ENCODE results near the gene GALNT18.
"Not testable (repeated sequence)": the region's sequence is repeated elsewhere in the genome, so short reads cannot be mapped to it uniquely, and the experiment has no call there.

GALNT18 gene

DNA sequence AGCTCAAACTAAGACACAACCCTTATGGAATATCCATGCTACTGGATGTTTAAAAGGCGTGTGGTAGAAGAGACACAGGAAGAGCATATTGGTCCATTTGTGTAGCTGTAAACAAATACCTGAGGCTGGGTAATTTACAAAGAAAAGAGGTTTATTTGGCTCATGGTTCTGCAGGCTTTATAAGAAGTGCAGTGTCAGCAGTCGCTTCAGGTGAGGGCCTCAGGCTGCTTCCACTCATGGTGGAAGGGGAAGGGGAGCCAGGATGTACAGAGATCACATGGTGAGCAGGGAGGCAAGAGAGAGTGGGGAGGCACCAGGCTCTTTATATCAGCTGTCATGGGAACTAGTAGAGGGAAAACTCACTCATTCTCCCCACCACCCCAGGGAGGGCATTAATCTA, 237.0 kb downstream of the GALNT18 start:
- DNase-seq (ENCODE audit: low read depth) = no peak

DNA sequence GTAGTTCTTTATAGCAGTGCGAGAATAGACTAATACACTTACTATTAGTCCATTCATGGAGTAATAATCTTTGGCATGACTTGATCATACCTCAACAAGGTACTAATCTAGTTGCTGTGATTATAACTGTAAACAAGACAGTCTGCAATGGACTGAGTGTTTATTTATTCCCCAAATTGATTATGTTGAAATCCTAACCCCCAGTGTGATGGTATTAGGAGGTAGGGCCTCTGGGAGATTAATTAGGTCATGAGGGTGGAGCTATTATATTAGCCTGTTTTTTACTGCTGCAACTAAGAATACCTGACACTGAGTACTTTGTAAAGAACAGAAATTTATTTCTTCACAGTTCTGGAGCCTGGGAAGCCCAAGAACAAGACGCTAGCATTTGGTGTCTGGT, 237.8 kb downstream of the GALNT18 start:
- no peak for DNase-seq (ENCODE audit: low read depth)

DNA sequence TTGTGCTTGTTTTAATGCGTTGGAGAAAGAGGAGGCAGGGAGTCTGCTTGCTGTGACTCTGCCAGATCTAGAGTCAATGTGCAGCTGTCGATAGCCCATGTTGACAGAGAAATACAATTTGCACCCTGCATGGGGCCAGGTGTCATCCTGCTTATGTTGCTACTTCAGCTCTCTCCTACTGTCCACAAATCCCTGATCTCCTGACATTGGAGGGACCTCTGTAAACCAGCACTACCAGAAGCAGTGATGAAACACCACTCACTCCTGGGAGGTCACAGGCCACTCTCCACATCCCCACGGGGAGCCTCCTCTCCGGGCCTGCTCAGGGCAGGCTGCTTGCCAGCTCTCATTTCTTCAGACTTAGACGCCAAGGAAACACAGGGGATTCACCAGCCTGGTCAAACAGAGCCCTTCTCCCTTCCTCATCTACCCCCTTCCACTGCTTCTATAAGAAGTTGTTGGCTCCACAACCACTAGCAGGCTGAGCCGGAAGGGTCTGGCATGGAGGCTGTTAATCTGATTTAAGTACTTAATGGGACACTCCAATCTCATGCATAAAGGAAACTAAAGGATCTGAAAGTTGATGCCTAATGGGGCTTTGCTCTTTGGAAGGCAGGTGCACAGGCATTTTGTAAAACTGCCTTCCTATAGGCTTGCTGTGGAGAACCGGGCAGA, 238.8 kb downstream of the GALNT18 start:
- DNase-seq (ENCODE audit: low read depth) = no peak

DNA sequence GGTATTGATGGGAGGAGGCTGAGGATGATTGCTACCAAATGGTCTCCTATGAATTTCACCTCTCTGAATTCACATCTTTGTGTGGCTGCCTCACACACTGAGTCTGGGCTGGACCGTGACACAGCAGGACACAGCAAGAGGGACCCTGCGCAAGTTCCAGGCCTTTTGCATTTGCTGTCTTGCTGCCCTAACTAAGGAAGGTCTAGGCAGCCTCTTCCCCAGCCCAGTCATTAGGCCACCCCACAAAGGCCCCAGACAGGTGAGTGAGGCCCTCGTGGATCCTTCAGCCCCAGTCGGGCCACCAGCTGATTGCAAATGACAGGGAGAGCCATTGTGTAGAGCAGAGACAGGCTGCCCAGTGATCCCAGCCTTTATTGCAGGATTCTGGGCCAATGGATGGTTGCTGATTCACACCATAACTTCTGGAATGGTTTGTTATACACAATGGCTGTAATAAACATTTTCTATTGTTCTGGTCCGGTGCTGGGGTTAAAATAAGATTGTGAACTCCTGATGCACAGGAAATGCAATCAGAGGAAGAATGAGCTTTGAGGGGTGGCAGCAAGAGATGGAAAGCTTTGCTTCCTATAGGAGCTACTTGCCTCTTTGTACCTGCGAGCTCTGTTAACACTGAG, 240.2 kb downstream of the GALNT18 start:
- no peak for DNase-seq (ENCODE audit: low read depth)

DNA sequence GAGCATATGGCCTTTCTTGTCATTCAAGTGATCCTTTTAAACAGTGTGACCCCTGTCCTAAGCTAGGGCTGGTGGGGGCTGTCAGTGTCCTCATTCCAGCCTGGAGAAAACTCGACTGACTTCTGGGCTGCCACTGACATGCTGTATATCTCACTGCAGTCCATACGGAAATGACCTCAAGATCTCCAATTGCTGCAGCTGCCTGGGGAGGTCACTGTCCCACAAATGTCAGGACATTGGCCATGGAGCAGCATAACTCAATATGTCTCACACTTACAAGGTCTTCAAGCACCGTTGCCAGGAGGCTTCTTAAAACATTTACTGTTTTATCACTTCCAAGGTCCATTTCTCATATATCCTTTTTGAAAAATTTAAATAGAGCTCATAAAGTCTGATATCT, 240.9 kb downstream of the GALNT18 start:
- no peak for DNase-seq (ENCODE audit: low read depth)

DNA sequence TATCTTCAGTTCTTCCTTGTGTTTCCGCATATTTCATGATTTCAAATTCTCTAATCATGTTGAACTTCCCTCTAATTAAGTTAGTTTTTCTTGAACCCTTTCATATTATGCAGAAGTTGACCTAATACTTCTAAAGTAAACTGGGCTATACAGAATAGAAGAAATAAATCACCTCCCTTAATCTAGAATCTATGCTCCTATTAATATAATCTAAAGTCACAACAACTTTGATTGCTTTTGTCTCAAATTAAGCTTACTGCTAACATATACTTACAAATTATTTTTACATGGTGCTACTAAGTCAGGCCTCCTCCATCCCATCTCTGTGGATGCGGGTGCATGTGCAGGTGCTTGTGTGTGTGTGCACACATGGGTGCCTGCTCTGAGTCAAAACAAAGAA, 241.5 kb downstream of the GALNT18 start:
- DNase-seq (ENCODE audit: low read depth) = no peak

DNA sequence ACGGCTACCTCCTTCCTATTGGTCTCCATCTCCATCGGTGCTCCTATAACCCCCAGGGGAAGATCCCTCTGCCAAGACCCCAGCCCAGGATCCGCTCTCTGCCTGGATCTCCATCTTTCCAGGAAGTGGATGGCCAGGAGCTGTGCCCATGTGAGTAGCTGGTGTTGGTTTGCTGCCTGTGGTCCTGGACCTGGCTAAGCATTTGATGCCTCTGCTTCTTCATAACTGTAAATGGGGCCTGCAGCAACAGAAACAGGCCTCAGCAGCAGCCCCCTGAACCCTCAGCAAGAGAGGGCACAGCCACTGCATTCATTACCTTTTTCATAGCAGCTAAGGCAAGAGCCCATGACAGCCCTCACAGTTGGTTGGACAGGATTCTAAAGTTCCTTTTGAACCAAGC, 242.1 kb downstream of the GALNT18 start:
- no peak for DNase-seq (ENCODE audit: low read depth)

DNA sequence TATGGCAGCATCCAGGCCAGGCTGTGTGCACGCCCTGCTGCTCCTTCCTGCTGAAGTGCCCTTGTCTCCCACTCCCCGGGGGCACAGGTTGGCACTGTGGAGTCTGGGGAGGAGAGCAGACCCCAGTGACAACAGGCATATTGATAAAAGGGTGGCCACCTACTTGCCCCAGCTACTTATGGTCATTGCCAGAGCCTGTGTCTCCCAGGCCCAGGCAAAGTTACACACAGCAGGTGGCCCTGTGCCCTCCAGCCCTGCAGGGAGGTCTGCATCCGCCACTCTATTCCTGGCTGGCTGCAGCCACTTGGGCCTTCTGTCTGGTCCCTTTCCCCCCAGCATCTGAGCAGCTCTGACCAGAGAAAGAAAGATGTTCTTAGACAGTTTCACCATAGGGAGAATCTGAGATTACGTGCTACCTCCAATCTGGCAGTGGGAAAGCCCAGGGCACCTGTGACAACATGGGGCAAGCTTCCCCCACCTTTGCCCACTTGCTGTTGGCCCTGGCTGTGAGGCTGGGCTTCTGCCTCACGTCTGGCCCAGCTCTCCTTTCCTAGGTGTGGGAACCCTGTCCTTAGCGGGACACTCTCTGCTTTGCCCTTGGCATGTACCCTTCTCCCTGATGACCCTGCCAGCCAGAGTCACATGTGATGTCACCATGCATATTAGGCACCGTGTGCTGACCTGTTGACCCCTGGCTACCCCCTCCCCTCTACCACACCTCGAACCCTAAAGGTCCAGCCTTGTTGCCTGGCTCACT, 243.4 kb downstream of the GALNT18 start:
- no peak for DNase-seq (ENCODE audit: low read depth)

DNA sequence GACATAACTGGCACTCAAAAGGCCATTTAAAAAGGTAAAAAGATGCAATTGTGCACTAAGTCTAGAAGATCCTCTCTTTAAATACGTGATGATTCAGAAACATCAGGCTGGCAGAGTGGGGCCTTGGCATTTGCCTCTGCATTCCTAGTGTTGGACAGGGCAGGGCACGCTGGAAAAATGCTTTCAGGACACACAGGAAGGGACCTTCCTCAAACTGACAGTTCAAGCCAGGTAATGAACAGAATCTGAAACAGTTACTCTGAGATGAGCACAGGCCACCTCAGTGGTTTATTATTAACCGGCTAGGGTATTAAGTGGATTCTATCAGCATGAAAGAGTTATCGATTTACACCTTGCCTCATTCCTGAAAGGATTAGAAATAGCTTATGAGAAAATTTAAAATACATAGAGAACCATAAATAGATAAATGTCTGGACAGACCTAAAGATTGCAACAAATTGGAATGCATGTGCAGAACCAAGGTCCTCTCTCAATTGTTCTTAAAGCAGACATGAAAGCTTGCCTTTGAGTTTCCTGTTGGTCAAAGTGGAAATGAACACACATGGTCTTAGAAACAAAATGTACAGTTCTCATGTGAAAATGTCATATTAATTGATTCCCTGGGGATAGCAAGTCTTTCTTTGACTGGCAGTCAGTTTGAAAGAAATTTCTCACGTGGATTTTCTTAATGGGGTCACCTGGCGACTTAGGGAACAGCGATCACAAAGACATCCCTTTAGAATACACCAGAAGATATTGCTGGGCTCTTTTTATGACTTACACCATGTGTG, 247.3 kb downstream of the GALNT18 start:
- no peak for DNase-seq (ENCODE audit: low read depth)

DNA sequence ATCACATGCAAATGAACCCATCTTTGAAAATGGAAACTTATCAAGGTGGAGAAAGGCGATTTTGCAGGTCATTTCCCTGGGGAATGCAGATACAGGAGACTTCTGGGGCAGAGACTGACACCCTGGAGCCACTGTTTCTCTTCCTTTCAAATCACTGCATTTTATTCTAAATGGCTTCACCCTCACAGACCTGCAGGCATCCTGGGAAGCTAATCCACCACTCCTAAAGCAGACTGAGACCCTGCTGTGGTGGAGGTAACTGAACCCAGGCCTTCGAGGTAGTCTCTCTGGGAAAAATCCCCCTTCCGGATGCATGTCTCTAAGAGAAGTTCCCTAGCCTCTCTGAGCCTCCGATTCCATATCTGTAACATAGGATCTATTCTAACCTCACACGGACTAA, 247.9 kb downstream of the GALNT18 start:
- no peak for DNase-seq (ENCODE audit: low read depth)

DNA sequence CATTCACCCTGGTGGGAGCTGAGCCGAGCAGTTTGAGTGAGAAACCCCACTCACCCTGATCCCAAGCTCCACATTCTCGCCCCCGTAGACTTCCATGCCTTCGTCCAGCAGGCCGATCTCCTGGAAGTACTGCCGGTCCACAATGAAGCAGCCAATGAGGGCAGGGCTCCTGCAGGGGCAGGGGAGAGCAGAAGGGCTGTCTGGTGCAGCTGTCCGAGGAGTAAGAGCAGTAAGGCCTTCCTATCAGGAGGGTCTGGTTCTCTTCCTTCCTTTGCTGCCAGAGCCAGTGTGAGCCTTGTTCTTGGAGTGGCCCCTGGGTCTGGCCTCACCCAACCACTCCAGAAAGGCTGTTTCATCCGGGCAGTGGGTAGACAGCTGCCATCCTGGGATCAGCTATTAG, 249.3 kb downstream of the GALNT18 start:
- no peak for DNase-seq (ENCODE audit: low read depth)

DNA sequence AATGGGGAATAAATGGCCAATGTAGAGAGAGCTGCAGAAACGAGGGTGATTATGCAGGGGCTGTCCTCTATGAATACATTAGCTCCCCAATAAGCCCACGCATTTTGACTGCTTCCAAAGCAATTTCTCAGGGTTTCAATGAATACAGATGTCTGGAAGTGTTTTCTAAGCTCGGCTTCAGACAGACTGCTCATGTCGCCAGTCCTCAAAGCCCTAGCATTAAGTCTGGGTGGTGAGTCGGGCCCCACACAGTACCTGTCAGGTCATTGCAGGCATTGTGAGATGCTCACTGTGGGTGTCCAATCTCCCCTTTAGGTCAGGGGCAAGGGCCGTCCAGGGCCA, 250.9 kb downstream of the GALNT18 start:
- DNase-seq (ENCODE audit: low read depth) = no peak

DNA sequence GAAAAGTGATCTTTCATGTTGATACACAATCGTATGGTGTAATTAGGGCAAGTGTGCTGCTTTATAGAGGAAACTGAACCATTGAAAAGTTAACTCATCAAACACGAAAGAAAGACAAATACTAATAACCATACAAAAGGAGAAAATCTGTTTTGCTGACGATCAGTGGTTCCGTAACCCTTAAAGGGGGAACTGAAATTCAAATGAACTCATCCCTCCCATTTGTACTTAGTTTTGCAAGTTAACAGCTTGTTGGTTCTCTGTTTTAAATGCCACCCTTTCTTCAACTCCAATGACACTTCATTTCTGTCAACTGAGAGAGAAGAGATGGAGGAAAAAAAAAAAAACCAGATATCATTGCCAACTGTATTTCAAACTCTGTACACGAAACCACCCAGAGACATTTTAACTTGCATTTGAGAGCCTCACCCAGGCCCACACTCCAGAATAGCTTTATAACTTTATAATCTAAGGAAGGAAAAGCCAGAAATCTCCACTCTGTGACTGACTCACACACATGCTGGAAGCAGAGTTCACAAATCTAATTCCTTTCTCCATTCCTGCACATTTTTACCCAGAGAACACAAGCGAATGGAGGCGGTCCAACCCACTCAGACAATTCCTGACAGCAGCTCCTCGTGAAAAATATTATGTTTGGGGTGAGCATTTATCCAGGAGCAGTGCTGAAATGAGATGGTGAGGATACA, 251.4 kb downstream of the GALNT18 start:
- no peak for DNase-seq (ENCODE audit: low read depth)

DNA sequence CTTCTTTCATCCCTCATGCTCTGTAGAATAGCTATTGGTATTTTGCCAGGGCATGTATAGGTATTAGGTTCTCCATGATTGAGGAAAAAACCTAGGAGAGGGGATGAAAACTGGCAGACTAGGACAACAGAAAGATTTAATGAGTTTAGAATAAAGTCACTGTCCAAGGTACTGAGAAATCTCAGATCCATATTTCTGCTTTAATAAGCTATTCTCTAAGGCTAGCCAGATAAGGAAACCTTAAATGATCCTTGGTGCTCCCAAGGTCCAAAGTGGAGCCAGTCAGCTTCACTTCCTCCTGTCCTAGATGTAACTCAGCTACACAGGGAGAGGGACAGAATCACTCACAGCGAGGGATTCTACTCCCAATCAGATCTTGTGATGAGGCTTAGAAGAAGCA, 255.0 kb downstream of the GALNT18 start:
- DNase-seq (ENCODE audit: low read depth) = no peak

DNA sequence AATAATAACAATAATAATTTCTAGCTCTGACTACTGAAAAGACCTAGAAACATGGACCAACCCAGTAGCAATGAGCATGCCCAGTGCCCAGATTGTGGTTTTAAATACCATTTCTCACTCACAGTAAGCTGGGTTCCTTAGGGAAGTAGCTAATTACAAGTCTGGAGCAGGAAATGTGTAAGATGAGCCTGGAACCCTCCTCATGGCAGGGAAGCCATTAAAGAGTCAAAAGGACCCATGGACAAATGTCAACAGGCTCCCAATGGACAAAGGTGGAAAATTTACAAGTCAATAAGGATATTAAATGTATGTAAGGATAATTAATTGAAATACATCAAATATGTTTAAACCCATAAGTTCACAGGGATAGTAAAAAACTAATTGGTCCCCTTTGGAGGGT, 258.1 kb downstream of the GALNT18 start:
- no peak for DNase-seq (ENCODE audit: low read depth)

DNA sequence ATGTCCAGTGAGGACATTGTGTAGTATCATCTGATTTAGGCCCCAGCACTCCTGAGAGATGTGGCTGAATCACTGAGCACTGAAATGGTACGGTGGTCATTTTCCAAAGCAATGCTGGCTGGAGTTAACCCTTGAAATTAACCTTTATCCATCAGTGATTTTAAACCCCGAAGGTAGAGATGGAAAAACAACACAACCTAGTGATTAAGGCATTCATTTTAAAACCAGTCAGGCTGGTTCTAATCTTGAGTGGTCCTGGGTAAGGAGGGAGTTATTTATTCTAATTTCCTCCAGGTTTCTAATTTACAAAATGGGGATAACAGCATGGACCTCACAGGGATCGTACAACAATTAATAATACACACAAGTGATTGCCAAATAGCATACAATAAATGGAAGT, 262.2 kb downstream of the GALNT18 start:
- DNase-seq (ENCODE audit: low read depth) = no peak

DNA sequence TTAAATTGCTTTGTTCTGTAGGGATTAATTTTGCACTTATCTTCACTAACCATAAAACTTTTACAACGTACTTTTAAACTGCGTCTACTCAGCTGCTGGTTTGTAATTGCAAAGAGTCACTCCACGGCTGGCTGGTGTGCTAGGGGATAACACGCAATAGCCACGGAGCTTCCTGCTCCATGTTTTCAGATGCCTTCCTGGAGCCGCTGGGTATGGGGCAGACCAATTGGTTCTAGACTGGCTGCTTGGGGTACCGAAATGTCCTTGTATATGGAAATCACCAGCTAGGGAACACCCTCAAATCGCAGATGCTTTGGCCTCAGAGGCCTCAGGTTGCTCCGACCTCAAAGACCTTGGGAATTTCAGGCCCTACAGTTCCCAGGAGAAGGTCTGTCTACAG, 265.0 kb downstream of the GALNT18 start:
- DNase-seq (ENCODE audit: low read depth) = no peak

DNA sequence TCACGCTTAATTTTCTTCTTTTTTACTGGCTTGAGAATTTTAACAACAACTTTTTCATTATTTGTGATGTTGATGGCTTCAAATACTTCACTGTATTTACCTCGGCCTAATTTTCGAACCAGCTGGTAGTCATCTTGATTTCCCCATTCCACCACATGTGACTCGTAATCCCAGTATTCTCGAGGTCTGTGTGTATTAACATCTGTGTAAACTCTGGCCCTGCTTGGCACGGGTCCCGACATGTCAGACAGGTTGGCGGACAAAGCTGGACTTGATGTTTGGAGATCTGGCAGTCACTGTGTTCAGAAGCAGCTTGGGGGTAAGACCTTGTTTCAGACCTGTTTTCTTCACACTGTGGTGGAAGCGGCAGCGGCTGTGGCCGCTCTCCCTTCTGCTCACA, 268.9 kb downstream of the GALNT18 start, which contains the start of gene CSNK2A3:
Gene CSNK2A3, minus strand, starts transcription at position 373 of the 400 bp plus-strand sequence. Its CDS starts 131 bp downstream, at position 242.
- not testable (repeated sequence) for DNase-seq (ENCODE audit: low read depth)

DNA sequence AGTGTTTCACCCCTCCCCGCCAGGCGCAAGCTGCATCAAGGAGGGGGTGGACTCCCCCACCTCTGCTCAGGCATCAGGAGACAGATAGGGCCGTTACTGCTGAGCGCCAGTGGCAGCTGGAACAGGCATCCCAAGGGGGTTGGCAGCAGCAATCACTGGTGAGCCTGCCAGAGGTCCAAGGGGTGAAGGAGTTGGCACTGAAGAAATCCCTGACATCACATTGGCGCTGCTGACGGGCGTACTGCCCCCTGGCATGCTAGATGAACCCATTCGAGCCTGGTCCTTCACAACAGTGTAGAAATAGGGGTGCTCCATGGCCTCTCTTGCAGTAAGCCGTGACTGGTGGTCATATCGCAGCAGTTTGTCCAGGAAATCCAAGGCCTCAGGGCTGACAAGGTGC, 270.0 kb downstream of the GALNT18 start:
- DNase-seq (ENCODE audit: low read depth) = not testable (repeated sequence)

DNA sequence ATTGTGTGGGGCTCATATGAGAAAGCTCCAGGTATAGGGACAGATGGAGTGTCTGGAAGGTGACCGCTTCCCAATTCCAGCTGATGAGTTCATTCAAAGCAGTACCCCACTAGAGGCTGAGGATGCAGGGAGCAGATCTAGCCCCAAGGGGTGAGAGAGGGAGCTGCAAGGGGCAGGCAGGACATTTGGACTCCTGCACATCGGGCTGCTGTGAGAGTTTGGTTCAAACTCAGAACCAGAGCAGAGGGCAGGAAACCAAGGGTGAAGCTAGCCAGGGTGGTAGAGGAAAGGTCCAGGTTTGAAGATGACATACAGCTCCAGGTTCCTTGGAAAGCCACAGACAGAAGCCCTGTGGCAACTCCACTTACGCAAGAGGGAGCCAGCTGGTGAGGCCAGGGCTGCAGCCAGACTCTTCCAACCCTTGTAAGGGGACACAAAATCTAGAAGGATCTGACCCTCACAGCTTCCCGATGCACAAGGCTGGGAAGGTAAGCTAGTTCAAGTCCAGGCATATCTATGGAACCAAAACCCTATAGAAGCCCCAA, 270.7 kb downstream of the GALNT18 start:
- no peak for DNase-seq (ENCODE audit: low read depth)

DNA sequence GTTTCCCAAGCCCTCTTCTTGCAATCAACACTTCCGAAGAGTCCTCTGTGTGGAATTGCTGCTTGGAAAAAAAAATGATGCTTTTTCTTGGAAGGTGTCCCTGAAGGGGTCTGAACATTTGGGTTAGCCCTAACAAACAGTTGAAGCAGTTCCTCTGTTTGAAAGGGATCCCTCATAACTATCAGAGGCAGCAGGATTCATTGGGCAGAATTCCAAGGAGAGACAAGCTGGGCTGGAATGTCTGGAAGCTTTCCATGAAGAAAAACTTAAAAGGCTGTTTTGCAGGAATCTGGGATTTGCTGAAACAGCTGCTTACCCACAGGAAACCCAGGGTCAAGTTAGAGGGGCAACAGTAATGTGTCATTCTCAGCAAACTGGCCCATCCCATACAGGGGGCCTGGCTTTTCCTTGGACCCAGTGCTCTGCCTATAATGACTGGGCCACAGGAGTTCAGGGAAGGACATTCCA, 271.9 kb downstream of the GALNT18 start:
- DNase-seq (ENCODE audit: low read depth) = peak; percentile 27
